Stimulated activated memory B cell treated with anti-CD40 and anti-IgM and Interleukin-4, amounts not matched to agents 10 μg/mL and 1 μg/mL and 100 μg/mL, for 72 hours (primary cell): ENCODE measurements around the gene EML3.
"Not testable (repeated sequence)": the region's sequence is repeated elsewhere in the genome, so short reads cannot be mapped to it uniquely, and the experiment has no call there.

Experiments used
- ATAC-seq: fragments of 150-1000 bp; cut with Tn5 transposase; 2 replicates; pipeline ENCODE4 v1.10.0; 2021
- H3K27ac Mint-ChIP-seq: one replicate; pipeline ENCODE4 v1.8.0; 2022; ENCODE audit warnings: mild to moderate bottlenecking, mixed read lengths
- H3K27me3 Mint-ChIP-seq: one replicate; pipeline ENCODE4 v1.8.0; 2022; ENCODE audit warnings: mixed read lengths
- H3K36me3 Mint-ChIP-seq: one replicate; pipeline ENCODE4 v1.8.0; 2022; ENCODE audit warnings: mixed read lengths
- H3K4me1 Mint-ChIP-seq: one replicate; pipeline ENCODE4 v1.8.0; 2022; ENCODE audit warnings: mixed read lengths
- H3K4me3 Mint-ChIP-seq: one replicate; pipeline ENCODE4 v1.8.0; 2022; ENCODE audit warnings: mild to moderate bottlenecking, moderate library complexity, mixed read lengths
- H3K9me3 Mint-ChIP-seq: one replicate; pipeline ENCODE4 v1.8.0; 2022; ENCODE audit warnings: mixed read lengths

EML3 gene

DNA sequence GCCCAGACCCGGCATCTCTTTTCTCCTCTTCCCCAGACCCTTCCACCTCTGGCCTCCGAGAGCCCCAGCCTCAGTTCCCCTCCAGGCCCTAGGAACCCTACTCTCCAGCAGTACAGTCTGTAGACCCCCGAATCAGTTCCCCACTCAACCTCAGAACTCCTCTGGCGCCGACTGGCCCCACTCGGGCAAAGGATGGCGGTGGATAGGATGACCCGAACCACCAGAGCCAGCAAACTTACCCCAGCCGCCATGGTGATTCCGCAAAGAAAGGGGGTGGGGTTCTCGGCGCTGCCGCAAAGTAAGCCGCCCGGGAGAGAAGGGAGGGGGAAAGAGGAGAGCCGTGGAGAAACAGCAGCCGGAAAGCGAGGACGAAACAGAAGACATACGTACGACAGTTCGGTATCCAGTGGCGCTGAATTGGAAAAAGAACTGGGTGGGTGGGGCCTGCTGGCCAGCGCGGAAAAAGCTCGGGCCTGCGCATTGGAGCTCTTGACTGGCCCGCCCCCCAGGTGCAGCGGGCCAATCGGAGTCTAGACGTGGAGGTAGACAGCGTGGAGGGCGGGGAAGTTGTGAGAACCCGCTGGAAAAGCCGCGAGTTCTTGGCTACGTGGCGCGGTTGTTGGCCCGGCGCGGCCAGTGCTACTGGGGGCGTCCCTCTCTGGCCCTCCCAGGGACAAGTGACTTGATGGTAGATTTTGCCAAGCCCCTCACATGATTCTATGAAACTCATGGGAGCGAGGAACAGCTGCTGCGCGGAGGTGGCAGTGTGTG lies 38.8 kb downstream of the EML3 start, which contains the start of gene EEF1G:
Gene EEF1G, minus strand, starts transcription at position 300 of the 771 bp plus-strand sequence. Its CDS starts 49 bp downstream, at position 251.
- Mint-ChIP-seq H3K27me3 (no peaks in the 10 kb centered on the region), H3K27ac (peak within 1 kb of the TSS; percentile 98), H3K4me1 (peaks cover 53% of the 10 kb centered on the region), H3K9me3 (no peaks in the 10 kb centered on the region), H3K36me3 (peaks cover 69% of the 10 kb centered on the region), H3K4me3 (peak within 1 kb of the TSS; percentile 98)
- ATAC-seq, result peak; percentile 95

DNA sequence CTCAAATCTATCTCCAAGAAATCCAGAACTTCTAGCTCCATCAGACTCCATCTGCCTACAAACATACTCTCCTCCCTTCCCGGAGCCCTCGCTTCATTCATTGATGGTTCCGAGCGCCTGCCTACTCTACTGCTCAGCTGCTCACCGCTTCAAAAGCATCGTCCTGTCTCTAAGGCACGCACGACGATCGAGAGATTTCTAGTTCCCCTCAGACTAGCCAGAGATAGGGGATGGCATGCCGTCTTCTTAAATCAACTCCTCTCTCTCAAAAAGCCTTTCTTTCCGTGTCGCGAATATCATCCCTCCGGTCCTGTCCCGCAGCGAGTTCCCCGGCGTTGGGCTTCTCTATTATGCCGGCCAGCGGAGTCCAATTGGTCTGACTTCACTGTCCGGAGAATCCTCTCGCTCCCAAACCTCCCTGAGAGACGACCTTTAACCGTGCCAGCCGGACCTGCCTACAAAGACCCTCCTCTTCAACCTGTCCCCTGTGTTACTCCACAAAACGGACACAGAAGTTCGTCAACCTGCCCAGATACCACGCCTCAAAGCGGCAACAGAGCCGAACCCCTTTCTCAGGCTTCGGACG lies 39.5 kb downstream of the EML3 start:
- ATAC-seq, result peak; percentile 3
- H3K27ac Mint-ChIP-seq, result peak overlapping the region; percentile 98
- peaks cover 62% of the 10 kb centered on the region for H3K36me3 Mint-ChIP-seq
- H3K27me3 Mint-ChIP-seq, result no peaks in the 10 kb centered on the region
- H3K4me1 Mint-ChIP-seq, result peaks cover 53% of the 10 kb centered on the region
- H3K4me3 Mint-ChIP-seq, result peak overlapping the region; percentile 98
- H3K9me3 Mint-ChIP-seq, result no peaks in the 10 kb centered on the region

- Mint-ChIP-seq H3K27me3 (no peaks in the 10 kb centered on the region), H3K36me3 (peaks cover 61% of the 10 kb centered on the region), H3K4me1 (peaks cover 57% of the 10 kb centered on the region)
Measured at GRCh38 chr11:62572431-62572830, 40.1 kb downstream of the EML3 start.

GRCh38 chr11:62571493-62571892 lies 41.1 kb downstream of the EML3 start:
- H3K9me3 Mint-ChIP-seq, H3K27me3 Mint-ChIP-seq, ATAC-seq: not testable (repeated sequence)
- H3K4me1 Mint-ChIP-seq, result peaks cover 67% of the 10 kb centered on the region
- peak overlapping the region; percentile 98 for H3K27ac Mint-ChIP-seq
- peak overlapping the region; percentile 62 for H3K4me3 Mint-ChIP-seq
- H3K36me3 Mint-ChIP-seq, result peaks cover 61% of the 10 kb centered on the region

More at GRCh38 chr11:62572431-62572830, 40.1 kb downstream of the EML3 start:
- no peak for ATAC-seq
- H3K4me3 Mint-ChIP-seq, result peak overlapping the region; percentile 98
- H3K27ac Mint-ChIP-seq, result peak overlapping the region; percentile 98
- no peaks in the 10 kb centered on the region for H3K9me3 Mint-ChIP-seq

DNA sequence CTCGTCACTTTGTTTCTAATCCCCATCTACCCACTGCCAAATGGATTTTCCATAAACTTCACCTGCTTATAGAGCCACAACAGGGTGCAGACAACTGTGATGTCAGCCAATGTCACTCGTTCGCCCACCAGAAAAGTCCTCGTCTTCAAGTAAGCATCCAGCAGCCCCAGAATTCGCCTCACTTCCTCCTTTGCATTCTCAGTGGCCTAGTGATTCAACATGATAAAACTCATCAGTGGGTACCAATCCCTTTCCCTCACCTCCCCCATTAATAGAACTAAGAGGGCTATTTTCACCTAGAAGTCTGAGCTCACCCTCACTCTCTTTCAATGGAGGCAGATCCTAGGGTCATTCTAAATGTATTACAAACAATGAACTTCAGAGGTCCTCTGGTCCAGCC lies 41.7 kb downstream of the EML3 start:
- Mint-ChIP-seq H3K36me3 (peaks cover 62% of the 10 kb centered on the region), H3K4me3 (peak overlapping the region; percentile 62)
- not testable (repeated sequence) for ATAC-seq

DNA sequence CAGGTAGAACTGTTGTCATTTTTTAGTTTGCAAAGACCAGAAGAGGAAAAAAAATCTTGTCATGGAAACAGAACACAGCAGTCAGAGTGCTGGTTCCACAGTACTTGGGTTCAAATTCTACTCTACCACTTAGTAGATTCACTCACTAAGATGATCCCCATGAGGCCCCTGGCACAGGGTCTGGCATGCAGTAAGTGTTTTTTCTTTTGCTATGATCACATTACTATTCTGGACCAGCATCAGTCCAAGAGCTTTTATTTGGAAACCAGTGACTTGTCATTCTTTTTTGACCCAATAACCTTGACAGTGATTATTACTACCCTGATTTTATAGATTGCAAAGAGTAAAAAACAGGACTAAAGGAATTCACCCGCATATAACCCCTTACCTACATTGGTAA lies 43.0 kb downstream of the EML3 start:
- Mint-ChIP-seq H3K36me3 (peaks cover 62% of the 10 kb centered on the region), H3K27ac (peak overlapping the region; percentile 98), H3K4me3 (no peak overlapping the region), H3K27me3 (no peaks in the 10 kb centered on the region), H3K4me1 (peaks cover 65% of the 10 kb centered on the region), H3K9me3 (no peaks in the 10 kb centered on the region)
- no peak for ATAC-seq

More for the DNA sequence above, 41.7 kb downstream of the EML3 start:
- not testable (repeated sequence) for H3K27me3 Mint-ChIP-seq, H3K9me3 Mint-ChIP-seq
- H3K27ac Mint-ChIP-seq, result peak overlapping the region; percentile 98
- H3K4me1 Mint-ChIP-seq, result peaks cover 72% of the 10 kb centered on the region

- H3K36me3 Mint-ChIP-seq, result peaks cover 49% of the 10 kb centered on the region
Measured at GRCh38 chr11:62567018-62567633, 45.4 kb downstream of the EML3 start.

DNA sequence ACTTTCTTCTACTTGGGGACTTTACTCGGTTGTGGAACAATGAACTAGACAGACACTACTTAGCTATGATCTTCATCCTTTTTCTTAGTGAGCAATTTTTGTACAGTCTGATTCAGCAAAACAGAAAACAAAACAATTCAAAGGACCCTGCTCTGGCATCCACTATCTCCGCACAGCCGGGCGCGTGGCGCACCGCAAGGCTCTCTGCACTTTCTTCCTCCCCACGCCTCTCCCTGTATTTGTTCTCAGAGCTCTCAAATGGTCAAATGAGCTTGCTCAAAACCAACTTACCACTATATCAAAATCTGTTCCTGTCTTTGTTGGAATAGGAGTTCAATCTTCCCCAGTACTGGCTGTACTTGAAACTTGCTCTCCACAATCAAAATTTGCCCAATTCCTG lies 46.3 kb downstream of the EML3 start:
- no peaks in the 10 kb centered on the region for H3K9me3 Mint-ChIP-seq
- no peak for ATAC-seq
- H3K4me1 Mint-ChIP-seq, result peaks cover 50% of the 10 kb centered on the region
- no peak overlapping the region for H3K4me3 Mint-ChIP-seq
- H3K36me3 Mint-ChIP-seq, result peaks cover 49% of the 10 kb centered on the region
- H3K27ac Mint-ChIP-seq, result peak overlapping the region; percentile 85
- H3K27me3 Mint-ChIP-seq, result no peaks in the 10 kb centered on the region

More at GRCh38 chr11:62567018-62567633, 45.4 kb downstream of the EML3 start:
- peak overlapping the region; percentile 85 for H3K27ac Mint-ChIP-seq
- no peaks in the 10 kb centered on the region for H3K9me3 Mint-ChIP-seq
- H3K27me3 Mint-ChIP-seq, result no peaks in the 10 kb centered on the region
- peaks cover 50% of the 10 kb centered on the region for H3K4me1 Mint-ChIP-seq
- peak; percentile 80 for ATAC-seq
- peak overlapping the region; percentile 41 for H3K4me3 Mint-ChIP-seq

GRCh38 chr11:62565100-62565802 lies 47.3 kb downstream of the EML3 start:
- Mint-ChIP-seq H3K4me3 (no peak overlapping the region), H3K4me1 (peaks cover 50% of the 10 kb centered on the region), H3K9me3 (no peaks in the 10 kb centered on the region), H3K27me3 (no peaks in the 10 kb centered on the region), H3K36me3 (peaks cover 49% of the 10 kb centered on the region), H3K27ac (peak overlapping the region; percentile 85)
- ATAC-seq, result no peak

GRCh38 chr11:62561677-62562230 lies 50.8 kb downstream of the EML3 start:
- H3K27me3 Mint-ChIP-seq, ATAC-seq, H3K9me3 Mint-ChIP-seq, H3K4me3 Mint-ChIP-seq, H3K27ac Mint-ChIP-seq: not testable (repeated sequence)
- peaks cover 62% of the 10 kb centered on the region for H3K4me1 Mint-ChIP-seq
- H3K36me3 Mint-ChIP-seq, result peaks cover 54% of the 10 kb centered on the region

- ATAC-seq, result peak; percentile 21
- H3K9me3 Mint-ChIP-seq, result no peaks in the 10 kb centered on the region
- H3K4me3 Mint-ChIP-seq, result no peak overlapping the region
- H3K27me3 Mint-ChIP-seq, result no peaks in the 10 kb centered on the region
- H3K36me3 Mint-ChIP-seq, result peaks cover 42% of the 10 kb centered on the region
- H3K27ac Mint-ChIP-seq, result peak overlapping the region; percentile 96
- H3K4me1 Mint-ChIP-seq, result peaks cover 62% of the 10 kb centered on the region
Measured at GRCh38 chr11:62560566-62561103, 51.9 kb downstream of the EML3 start.

- not testable (repeated sequence) for H3K9me3 Mint-ChIP-seq, H3K27me3 Mint-ChIP-seq, H3K4me3 Mint-ChIP-seq, ATAC-seq
- Mint-ChIP-seq H3K36me3 (peaks cover 39% of the 10 kb centered on the region), H3K27ac (peak overlapping the region; percentile 96), H3K4me1 (peaks cover 70% of the 10 kb centered on the region)
Measured at GRCh38 chr11:62559626-62560025, 52.9 kb downstream of the EML3 start.

DNA sequence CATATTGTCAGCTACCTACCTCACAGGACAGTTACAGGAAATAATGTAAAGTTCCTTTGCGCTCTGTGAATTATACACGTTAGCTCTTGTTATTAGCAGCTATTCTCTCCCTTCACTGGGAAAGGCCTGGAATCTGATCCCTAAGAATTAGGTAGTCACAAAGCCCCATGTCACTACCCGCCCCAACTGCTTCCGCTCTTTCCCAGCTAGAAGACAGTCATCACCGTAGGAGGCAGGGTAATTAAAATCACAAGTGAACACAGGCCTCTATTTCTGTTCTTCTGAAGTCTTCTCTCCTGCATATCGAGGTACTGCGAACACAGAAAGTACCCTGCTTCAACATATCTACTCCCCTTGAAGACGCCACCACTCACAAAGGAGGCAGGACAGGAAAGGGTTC lies 53.4 kb downstream of the EML3 start:
- no peaks in the 10 kb centered on the region for H3K27me3 Mint-ChIP-seq
- H3K4me1 Mint-ChIP-seq, result peaks cover 74% of the 10 kb centered on the region
- peaks cover 39% of the 10 kb centered on the region for H3K36me3 Mint-ChIP-seq
- H3K9me3 Mint-ChIP-seq, result no peaks in the 10 kb centered on the region
- H3K4me3 Mint-ChIP-seq, result no peak overlapping the region
- no peak for ATAC-seq
- peak overlapping the region; percentile 96 for H3K27ac Mint-ChIP-seq

DNA sequence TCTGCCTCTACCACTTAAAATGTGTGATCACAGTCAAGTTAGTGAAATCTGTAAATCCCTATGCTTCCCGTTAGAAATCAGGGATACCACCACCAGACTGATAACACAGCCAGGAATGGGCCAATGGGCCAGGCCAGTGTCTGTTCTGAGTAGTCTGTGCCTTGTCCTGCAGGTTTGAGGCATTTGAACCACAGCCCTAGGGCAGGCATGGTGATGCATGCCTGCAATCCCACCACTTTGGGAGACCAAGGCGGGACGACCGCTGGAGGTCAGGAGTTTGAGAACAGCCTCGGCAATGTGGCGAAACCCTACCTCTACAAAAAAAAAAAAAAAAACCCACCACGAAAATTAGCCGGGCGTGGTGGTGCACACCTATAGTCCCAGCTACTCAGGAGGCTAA lies 53.9 kb downstream of the EML3 start:
- no peak overlapping the region for H3K4me3 Mint-ChIP-seq
- H3K27me3 Mint-ChIP-seq, result no peaks in the 10 kb centered on the region
- no peaks in the 10 kb centered on the region for H3K9me3 Mint-ChIP-seq
- peaks cover 39% of the 10 kb centered on the region for H3K36me3 Mint-ChIP-seq
- ATAC-seq, result no peak
- peaks cover 79% of the 10 kb centered on the region for H3K4me1 Mint-ChIP-seq
- peak overlapping the region; percentile 96 for H3K27ac Mint-ChIP-seq
